MM.1S (cell line): Measurements from ENCODE around the gene KCNIP1.

ENCODE experiments used
- EZH2phosphoT487 ChIP-seq: fragments of 300-600 bp; sonication (generic); IDR thresholded peaks from 2 replicates; pipeline ENCODE4 v1.6.1; 2018; ENCODE audit warnings: antibody characterized with exemption, low read length
- TF ChIP-seq, protein P1 (sequence below): fragments of 300-600 bp; sonication (generic); IDR thresholded peaks from 2 replicates; pipeline ENCODE4 v1.5.1; 2016; ENCODE audit warnings: antibody characterized with exemption, low read length, mixed read lengths

- TF ChIP-seq, protein P1, sequence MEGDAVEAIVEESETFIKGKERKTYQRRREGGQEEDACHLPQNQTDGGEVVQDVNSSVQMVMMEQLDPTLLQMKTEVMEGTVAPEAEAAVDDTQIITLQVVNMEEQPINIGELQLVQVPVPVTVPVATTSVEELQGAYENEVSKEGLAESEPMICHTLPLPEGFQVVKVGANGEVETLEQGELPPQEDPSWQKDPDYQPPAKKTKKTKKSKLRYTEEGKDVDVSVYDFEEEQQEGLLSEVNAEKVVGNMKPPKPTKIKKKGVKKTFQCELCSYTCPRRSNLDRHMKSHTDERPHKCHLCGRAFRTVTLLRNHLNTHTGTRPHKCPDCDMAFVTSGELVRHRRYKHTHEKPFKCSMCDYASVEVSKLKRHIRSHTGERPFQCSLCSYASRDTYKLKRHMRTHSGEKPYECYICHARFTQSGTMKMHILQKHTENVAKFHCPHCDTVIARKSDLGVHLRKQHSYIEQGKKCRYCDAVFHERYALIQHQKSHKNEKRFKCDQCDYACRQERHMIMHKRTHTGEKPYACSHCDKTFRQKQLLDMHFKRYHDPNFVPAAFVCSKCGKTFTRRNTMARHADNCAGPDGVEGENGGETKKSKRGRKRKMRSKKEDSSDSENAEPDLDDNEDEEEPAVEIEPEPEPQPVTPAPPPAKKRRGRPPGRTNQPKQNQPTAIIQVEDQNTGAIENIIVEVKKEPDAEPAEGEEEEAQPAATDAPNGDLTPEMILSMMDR = no peak
- no peak for TF ChIP-seq EZH2phosphoT487
Observed at GRCh38 chr5:170739446-170739845, 235.6 kb downstream of the KCNIP1 start.
